Colonic mucosa (tissue), 4 donors: Measurements from ENCODE around the gene AVP. TPM values are rescaled to one million over a fixed set of nuclear protein-coding genes. Genes with fewer than 3 reads are reported as not detected.
"Not testable (repeated sequence)": the region's sequence is repeated elsewhere in the genome, so short reads cannot be mapped to it uniquely, and the experiment has no call there.

Experiments
- DNase-seq: peaks from one replicate; pipeline ENCODE4 v3.0.0-alpha.2; 2020
- H3K27ac ChIP-seq: fragments of 200-600 bp; one replicate; pipeline ENCODE4 v1.8.0; 2021
- H3K27me3 ChIP-seq: fragments of 200-600 bp; one replicate; pipeline ENCODE4 v1.8.0; 2021
- H3K36me3 ChIP-seq: fragments of 200-600 bp; one replicate; pipeline ENCODE4 v1.8.0; 2021
- H3K4me1 ChIP-seq: fragments of 200-600 bp; one replicate; pipeline ENCODE4 v1.8.0; 2021; ENCODE audit warnings: mild to moderate bottlenecking
- H3K4me3 ChIP-seq: fragments of 200-600 bp; one replicate; pipeline ENCODE4 v1.8.0; 2021
- H3K9ac ChIP-seq, 2 donors: one replicate each; pipeline ENCODE4 v1.7.0; 2013; ENCODE audit warnings: control low read depth in 2 of 2, low read depth in 2 of 2, low read length in 2 of 2
- H3K9me3 ChIP-seq: fragments of 200-600 bp; one replicate; pipeline ENCODE4 v1.8.0; 2021
- CTCF ChIP-seq: fragments of 200-600 bp; IDR thresholded peaks from one replicate; pipeline ENCODE4 v1.8.0; 2022; ENCODE audit warnings: antibody characterized with exemption, mild to moderate bottlenecking
- intact Hi-C: fragments of 100-400 bp; cut with DNase I; formaldehyde crosslinking; loops from one replicate; pipeline ENCODE4 v1.14.1; 2022
- total RNA-seq, 2 donors: library from RNA; stranded (reverse); fragmentation: NEBNext Ultra II Directional in 1 of 2; extraction: Animal tissue kit (Norgen Biotek cat#: 25700) in 1 of 2; gene quantifications; one replicate each; pipeline ENCODE4 v1.2.1, GENCODE V29; 2021
- donor health status: healthy.
- donor health status: DM: no; HTN: no; CAD: no.
- donor health status: DM: no; HTN: no; CAD: no.

AVP gene
- total RNA-seq, 2 donors from 2014 or later = not detected

GRCh38 chr20:3121955-3122610 is 37.6 kb upstream of the AVP start:
- DNase-seq = no peak
- no peak for TF ChIP-seq CTCF
- H3K27ac ChIP-seq = no peak overlapping the region

GRCh38 chr20:3121271-3121911 is 36.9 kb upstream of the AVP start:
- TF ChIP-seq CTCF = no peak
- Histone ChIP-seq H3K4me1 (no peaks in the 10 kb centered on the region), H3K27ac (no peak overlapping the region), H3K27me3 (no peaks in the 10 kb centered on the region), H3K9ac (no peak overlapping the region), H3K9me3 (no peaks in the 10 kb centered on the region), H3K36me3 (no peaks in the 10 kb centered on the region), H3K4me3 (no peak overlapping the region)
- intact Hi-C loops = no loop called here
- no peak for DNase-seq

More at GRCh38 chr20:3121955-3122610, 37.6 kb upstream of the AVP start:
- Histone ChIP-seq H3K9me3 (no peaks in the 10 kb centered on the region), H3K27me3 (no peaks in the 10 kb centered on the region), H3K36me3 (no peaks in the 10 kb centered on the region), H3K4me1 (no peaks in the 10 kb centered on the region), H3K9ac (no peak overlapping the region), H3K4me3 (no peak overlapping the region)
- intact Hi-C loops = no loop called here

- intact Hi-C loops = loop anchor here (5.0 kb wide), 1 partner anchor 67 kb away; no protein-coding TSS in a partner anchor
Observed at GRCh38 chr20:3119044-3119443, 34.5 kb upstream of the AVP start.

DNA sequence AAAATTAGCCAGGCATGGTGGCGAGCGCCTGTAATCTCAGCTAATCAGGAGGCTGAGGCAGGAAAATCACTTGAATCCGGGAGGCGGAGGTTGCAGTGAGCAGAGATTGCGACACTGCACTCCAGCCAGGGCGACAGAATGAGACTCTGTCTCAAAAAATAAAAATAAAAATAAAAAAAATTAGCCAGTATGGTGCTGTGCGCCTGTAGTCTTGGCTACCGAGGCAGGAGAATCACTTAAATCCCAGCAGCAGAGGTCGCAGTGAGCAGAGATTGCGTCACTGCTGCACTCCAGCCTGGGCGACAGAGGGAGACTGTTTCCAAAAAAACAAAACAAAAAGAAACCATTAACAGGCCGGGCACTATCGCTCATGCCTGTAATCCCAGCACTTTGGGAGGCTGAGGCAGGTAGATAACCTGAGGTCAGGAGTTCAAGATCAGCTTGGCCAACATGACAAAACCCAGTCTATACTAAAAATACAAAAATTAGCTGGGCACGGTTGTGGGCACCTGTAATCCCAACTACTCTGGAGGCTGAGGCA is 33.4 kb upstream of the AVP start:
- not testable (repeated sequence) for H3K4me1 ChIP-seq, H3K27ac ChIP-seq, H3K36me3 ChIP-seq, H3K9ac ChIP-seq, H3K4me3 ChIP-seq, DNase-seq, H3K27me3 ChIP-seq, H3K9me3 ChIP-seq
- intact Hi-C loops = loop anchor here (5.0 kb wide), 1 partner anchor 66 kb away; no protein-coding TSS in a partner anchor

More at GRCh38 chr20:3119044-3119443, 34.5 kb upstream of the AVP start:
- Histone ChIP-seq H3K36me3 (no peaks in the 10 kb centered on the region), H3K27me3 (no peaks in the 10 kb centered on the region), H3K4me1 (no peaks in the 10 kb centered on the region), H3K4me3 (no peak overlapping the region), H3K9me3 (no peaks in the 10 kb centered on the region), H3K27ac (no peak overlapping the region), H3K9ac (no peak overlapping the region)
- DNase-seq = no peak
- no peak for TF ChIP-seq CTCF

GRCh38 chr20:3116341-3116740 is 31.8 kb upstream of the AVP start:
- TF ChIP-seq CTCF = no peak
- intact Hi-C loops = loop anchor here (5.0 kb wide), 1 partner anchor 64 kb away; no protein-coding TSS in a partner anchor
- Histone ChIP-seq H3K4me3 (no peak overlapping the region), H3K9me3 (no peaks in the 10 kb centered on the region), H3K27ac (no peak overlapping the region), H3K4me1 (no peaks in the 10 kb centered on the region), H3K27me3 (no peaks in the 10 kb centered on the region), H3K36me3 (no peaks in the 10 kb centered on the region), H3K9ac (no peak overlapping the region)
- no peak for DNase-seq
